ENCODE results near the gene TUBA4B.
A peak's percentile ranks its signal among the peaks of the same experiment; 100 is the strongest.
"Not testable (repeated sequence)": the region's sequence is repeated elsewhere in the genome, so short reads cannot be mapped to it uniquely, and the experiment has no call there.

Gene TUBA4B

GRCh38 chr2:219248845-219249202 is 4.2 kb upstream of the TUBA4B start:
- DNase-seq = no peak

- DNase-seq = peak in 1 of 2 experiments; percentile 35
Observed at GRCh38 chr2:219249203-219249980, 3.7 kb upstream of the TUBA4B start.

GRCh38 chr2:219250049-219250781 is 2.8 kb upstream of the TUBA4B start:
- no peak for DNase-seq

- no peak for DNase-seq
Observed at GRCh38 chr2:219251656-219252055, 1.4 kb upstream of the TUBA4B start.

GRCh38 chr2:219252084-219252483 is 959 bp upstream of the TUBA4B start:
- DNase-seq = peak; percentile 21 to 39

GRCh38 chr2:219252570-219252899 is 508 bp upstream of the TUBA4B start:
- DNase-seq = peak; percentile 38 to 42

- peak; percentile 90 to 92 for DNase-seq
Observed at GRCh38 chr2:219253753-219254589, 928 bp downstream of the TUBA4B start, which contains the start of gene TUBA4A. TSS of gene TUBA4A (minus strand) at chr2:219253918. CDS start at chr2:219253858, 60 bp downstream.

GRCh38 chr2:219254590-219255201 is 1.7 kb downstream of the TUBA4B start:
- DNase-seq = peak; percentile 19 to 43

- not testable (repeated sequence) for DNase-seq
Observed at GRCh38 chr2:219258942-219259341, 5.9 kb downstream of the TUBA4B start.

GRCh38 chr2:219261024-219261855 is 8.2 kb downstream of the TUBA4B start:
- no peak for DNase-seq

GRCh38 chr2:219266232-219266631 is 13.2 kb downstream of the TUBA4B start:
- no peak for DNase-seq

- no peak for DNase-seq
Observed at GRCh38 chr2:219266886-219267285, 13.8 kb downstream of the TUBA4B start.

GRCh38 chr2:219268294-219268693 is 15.3 kb downstream of the TUBA4B start:
- no peak for DNase-seq

GRCh38 chr2:219269362-219270054 is 16.5 kb downstream of the TUBA4B start:
- no peak for DNase-seq

- no peak for DNase-seq
Observed at GRCh38 chr2:219270055-219270372, 17.0 kb downstream of the TUBA4B start.

GRCh38 chr2:219271021-219271420 is 18.0 kb downstream of the TUBA4B start:
- DNase-seq = no peak

- DNase-seq = no peak
Observed at GRCh38 chr2:219272356-219272755, 19.3 kb downstream of the TUBA4B start.

GRCh38 chr2:219272995-219273394 is 20.0 kb downstream of the TUBA4B start:
- DNase-seq = no peak

- no peak for DNase-seq
Observed at GRCh38 chr2:219273937-219274336, 20.9 kb downstream of the TUBA4B start.

GRCh38 chr2:219274361-219274921 is 21.4 kb downstream of the TUBA4B start:
- DNase-seq = no peak
